Activated gamma-delta T cell treated with Interleukin-2 at 50 U/mL for 16 hours (primary cell): ENCODE data around the gene IFT27.

ENCODE experiments used
- DNase-seq: peaks from one replicate; pipeline ENCODE4 v3.0.0-alpha.2; 2020

The IFT27 gene

GRCh38 chr22:36796552-36797175 is 20.7 kb upstream of the IFT27 start:
- no peak for DNase-seq

DNA sequence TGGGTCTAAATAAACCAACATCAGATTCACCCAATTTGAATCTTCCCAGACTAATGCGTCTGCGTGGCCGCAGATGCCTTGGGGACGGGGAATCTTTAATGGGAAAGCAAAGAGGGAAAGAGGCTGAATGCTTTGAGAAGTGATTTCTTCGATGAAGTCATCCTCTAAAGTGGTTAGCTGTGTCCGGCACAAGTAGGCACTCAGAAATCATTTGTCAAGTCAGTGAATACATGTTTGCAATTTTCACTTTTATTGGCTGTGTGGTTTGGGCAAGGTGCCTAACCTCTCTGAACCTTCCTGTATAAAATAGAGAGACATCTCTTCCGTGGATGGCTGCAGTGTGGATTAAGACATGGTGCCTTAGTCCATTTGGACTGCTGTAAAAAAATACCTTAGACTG is 19.7 kb upstream of the IFT27 start:
- no peak for DNase-seq

- no peak for DNase-seq
These were observed 14.7 kb upstream of the IFT27 start for GRCh38 chr22:36790648-36791047.

DNA sequence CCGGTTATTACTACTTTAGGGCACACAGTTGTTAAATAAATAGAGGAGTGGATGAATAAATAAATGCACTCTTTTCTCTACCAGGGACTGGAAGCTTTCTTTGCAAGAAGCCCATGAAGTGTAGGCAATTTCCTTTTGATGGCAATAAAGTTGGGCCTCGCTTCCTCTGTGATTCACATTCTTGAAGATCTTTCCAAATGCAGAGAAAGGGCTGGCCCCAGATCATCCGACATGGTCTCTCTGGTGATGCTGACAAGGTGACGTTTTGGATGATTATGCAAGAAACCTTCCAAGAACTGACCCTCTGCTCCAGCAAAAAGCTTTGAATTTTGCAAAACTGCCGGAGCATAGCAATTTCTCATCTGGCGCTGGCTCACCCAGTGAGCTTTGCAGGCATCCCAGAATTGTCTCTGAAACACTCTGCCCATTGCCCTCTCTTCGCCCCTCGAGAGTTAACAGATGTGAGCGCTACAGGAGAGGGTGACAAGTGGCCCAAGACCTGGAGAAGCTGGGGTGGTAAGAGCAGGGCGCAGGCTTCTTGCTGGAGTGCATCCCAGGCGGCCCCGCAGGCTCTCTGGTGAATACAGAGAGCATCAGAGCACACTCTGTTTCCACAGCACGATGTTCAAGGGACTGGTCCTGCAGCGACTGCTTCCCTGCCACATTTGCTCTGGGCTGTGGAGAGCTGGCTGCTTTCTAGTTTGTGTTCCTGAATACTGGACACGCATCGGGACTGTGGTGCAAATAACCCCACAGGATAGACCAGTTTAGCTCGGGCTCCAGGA is 11.5 kb upstream of the IFT27 start:
- DNase-seq = no peak

DNA sequence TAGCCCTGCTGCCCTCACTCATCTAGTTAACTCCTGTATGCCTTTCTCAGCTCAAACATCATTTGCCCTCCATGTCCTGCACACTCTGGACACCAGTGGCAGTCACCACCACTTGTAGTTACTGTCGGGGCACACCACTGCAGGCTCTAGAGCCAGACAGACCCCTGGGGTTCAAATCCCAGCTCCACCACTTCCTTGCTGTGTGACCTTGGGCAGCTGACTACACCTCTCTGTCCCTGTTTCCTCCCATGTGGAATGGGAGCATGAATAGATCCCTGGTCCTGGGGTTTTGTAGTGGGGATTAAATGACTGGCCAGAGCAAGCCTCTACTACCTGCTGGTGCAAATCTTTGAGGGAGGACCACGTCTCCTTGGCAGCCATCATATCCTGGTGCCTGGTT is 7.8 kb upstream of the IFT27 start:
- DNase-seq = no peak

- DNase-seq = peak; percentile 90
These were observed 6.0 kb upstream of the IFT27 start for GRCh38 chr22:36781656-36782627.

GRCh38 chr22:36778020-36778419 is 2.1 kb upstream of the IFT27 start:
- DNase-seq = no peak

DNA sequence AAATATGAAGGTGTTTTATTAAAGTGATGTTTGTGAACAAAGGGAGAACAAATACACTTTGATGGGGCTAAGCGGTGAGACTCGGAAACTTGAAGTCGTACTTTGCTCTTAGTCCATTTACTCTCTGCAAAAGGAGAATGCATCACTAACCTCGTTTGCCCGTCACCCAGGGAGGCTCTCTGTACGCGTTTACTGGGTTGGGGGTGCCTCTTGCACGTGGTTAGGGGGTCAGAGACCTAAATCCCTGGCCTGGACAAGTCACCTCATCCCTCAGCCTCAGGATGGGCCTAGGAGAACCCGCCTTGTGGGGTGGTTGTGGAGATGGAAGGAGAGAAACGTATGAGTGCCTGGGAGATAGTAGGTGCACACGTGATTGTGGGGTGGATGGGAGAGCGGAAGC is 803 bp upstream of the IFT27 start:
- no peak for DNase-seq

DNA sequence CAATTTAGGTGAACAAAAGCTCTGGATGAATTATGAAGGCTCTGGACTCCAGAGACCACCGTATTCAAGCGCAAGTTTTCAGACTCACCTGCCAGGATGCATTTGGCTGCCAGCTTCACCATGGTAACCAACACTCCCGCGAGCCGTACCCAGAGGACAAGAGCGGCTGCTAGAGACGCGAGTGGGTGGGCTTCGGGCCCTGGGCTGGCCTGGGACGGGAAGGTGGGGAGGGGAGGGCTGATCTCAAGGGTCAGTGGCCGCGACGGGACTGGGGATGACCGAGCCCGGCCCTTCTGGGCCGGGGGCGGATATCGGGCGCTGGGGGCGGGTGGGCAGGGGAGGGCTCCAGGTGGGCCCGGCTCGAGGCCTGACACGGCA is 344 bp downstream of the IFT27 start:
- DNase-seq = peak; percentile 31

- DNase-seq = no peak
These were observed 2.0 kb downstream of the IFT27 start for GRCh38 chr22:36773935-36774334.

- DNase-seq = no peak
These were observed 3.5 kb downstream of the IFT27 start for GRCh38 chr22:36772451-36772850.

- DNase-seq = no peak
These were observed 4.4 kb downstream of the IFT27 start for GRCh38 chr22:36771356-36772063.

GRCh38 chr22:36770513-36771231 is 5.2 kb downstream of the IFT27 start:
- no peak for DNase-seq

GRCh38 chr22:36769541-36770512 is 6.1 kb downstream of the IFT27 start:
- no peak for DNase-seq

DNA sequence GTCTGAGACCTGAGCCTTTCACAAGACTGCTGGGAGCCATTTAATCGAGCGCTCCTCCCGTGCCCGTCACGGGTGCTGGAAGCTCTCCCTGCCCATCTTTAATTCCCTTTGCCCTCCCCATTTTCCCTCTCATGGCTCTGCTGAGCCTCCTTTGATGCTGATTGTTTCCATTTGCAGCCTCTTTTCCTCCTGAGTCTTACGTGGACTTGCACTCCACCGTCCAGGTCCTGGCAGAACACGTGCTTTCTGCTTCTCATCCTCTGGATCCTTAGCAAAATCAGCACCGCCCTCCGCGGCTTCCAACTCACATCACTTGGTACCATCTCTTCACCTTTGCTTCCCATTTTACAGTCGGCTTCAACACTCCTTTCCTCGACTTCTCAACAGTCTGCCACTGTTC is 7.3 kb downstream of the IFT27 start:
- no peak for DNase-seq

DNA sequence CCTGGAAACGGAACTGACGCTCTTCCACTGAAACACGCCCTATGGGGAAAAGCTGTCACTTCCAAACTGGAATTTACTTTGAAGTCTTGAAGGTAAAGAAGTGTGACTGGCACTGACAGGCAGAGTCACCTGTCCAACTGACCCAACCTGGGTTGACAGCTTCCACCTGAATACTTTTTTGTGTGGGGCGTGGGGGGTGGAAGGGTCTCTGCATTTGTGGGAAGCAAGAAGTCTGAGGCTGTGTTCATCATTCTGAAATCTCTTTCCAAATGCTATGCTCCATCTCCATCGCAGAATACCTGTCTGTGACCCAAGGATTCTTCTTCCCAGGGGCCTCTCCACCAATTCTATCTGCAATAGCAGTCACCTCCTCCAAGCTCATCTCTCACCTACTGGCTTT is 7.8 kb downstream of the IFT27 start:
- DNase-seq = no peak

DNA sequence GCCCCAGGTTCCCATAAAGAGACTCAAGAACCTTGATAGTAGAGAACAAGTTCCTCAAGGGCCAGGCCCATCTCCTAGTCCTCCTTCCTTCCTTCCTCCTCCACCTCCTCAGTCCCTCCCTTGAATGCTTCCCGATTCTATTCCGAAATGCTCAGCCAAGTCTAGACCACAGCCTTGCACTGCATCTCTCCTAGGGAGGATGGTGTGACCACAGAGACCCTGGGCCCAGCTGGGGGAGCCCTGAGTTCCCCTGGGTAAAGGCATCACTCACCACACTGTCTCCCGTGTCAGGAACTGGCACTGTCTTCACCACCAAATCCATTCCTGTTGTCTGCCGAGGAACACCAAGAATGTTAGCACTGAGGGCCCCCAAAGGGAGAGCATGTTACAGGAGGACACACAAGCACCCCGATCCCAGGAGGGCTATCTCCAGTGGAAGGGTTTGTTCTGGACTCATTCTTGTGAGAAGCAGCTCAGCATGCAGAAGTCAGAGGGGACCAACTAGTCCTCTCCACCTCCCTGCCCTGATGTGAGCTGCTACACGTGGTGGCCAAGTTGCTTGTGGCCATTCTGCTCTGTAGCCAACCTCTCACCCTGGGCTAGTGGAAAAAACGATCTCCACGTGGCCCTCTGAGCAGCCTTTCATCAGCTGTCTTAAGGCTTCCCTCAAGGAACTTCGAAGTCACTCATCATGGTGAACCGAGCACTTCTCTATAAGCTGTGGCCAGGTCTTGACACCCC is 8.7 kb downstream of the IFT27 start:
- DNase-seq = no peak

DNA sequence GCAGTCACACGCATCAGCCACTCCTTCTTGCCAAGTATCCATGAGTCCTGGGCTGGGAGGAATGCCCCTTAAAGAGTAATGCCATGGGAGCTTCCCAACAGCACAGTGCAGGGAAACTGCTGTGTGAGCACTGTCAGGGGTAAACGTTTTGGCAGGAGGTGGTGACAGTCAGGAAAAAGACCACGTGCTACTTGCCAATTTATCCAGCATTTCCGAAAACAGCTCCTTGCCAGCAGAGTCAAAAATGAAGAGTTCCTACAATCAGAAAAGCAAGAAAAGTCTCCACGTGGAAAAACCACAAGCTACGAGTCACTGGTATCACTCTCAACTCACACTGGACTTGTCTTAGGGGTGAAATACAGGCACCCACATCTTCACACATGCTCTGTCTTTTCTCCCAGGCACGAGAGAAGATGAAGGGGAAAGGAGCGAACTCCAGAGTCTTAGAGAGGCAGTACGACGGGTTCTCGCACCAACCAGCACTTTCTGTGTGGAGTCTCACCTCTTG is 9.9 kb downstream of the IFT27 start:
- no peak for DNase-seq

GRCh38 chr22:36765131-36765942 is 10.6 kb downstream of the IFT27 start:
- no peak for DNase-seq
